ENCODE results near the gene OR5D13.

The OR5D13 gene, protein sequence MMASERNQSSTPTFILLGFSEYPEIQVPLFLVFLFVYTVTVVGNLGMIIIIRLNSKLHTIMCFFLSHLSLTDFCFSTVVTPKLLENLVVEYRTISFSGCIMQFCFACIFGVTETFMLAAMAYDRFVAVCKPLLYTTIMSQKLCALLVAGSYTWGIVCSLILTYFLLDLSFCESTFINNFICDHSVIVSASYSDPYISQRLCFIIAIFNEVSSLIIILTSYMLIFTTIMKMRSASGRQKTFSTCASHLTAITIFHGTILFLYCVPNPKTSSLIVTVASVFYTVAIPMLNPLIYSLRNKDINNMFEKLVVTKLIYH

DNA sequence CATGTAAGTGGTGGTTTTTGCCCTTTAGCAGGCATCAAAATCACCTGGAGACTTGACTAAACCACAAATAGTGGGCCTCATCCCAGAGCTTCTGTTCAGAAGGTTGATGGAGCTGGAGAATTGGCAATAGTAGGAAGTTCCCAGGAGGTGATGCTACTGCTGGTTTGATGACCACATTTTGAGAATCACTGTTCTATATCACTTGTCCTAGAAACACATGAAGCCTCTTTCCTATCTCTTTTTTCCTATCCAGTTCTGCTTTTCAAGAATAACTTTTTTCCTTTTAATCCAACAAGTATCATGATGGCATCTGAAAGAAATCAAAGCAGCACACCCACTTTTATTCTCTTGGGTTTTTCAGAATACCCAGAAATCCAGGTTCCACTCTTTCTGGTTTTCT is at the start of gene OR5D13:
Gene OR5D13, plus strand, starts transcription at position 301 of the 400 bp plus-strand sequence. Its CDS starts 0 bp downstream, at position 301.
- no peak for DNase-seq

DNA sequence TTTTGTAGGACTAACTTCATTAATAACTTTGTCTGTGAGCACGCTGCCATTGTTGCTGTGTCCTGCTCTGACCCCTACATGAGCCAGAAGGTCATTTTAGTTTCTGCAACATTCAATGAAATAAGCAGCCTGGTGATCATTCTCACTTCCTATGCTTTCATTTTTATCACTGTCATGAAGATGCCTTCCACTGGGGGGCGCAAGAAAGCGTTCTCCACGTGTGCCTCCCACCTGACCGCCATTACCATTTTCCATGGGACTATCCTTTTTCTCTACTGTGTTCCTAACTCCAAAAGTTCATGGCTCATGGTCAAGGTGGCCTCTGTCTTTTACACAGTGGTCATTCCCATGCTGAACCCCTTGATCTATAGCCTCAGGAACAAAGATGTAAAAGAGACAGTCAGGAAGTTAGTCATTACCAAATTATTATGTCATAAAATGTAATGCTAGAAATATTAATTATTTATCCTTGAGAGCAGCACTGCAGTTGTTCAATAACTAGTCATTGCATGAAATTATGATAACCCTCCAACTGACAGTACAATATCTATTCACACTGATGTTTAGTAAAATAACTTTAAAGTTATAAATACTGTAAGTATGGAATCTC is 46.4 kb upstream of the OR5D13 start:
- no peak for DNase-seq

- no peak for DNase-seq
Observed at GRCh38 chr11:55732936-55733335, 40.3 kb upstream of the OR5D13 start.

- DNase-seq, result no peak
Observed at GRCh38 chr11:55791606-55792005, 18.4 kb downstream of the OR5D13 start.

DNA sequence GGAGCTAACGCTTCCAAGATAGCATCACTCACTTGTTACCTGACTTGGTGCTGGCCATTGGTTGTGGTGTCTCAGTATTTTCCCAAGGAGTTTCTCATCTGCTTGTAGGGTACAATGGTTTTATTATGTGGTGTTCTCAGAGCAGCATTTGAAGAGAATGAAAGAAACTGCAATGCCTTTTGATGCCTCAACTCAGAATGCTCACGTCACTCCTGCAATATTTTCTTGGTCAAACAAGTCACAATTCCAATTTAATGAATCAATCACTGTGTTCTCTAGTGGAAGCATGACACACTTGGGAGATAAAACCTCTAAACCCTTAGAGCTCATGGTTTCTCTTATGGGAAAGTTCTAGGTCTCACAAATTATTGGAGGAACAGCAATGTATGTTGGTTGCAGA is 20.1 kb downstream of the OR5D13 start:
- no peak for DNase-seq

DNA sequence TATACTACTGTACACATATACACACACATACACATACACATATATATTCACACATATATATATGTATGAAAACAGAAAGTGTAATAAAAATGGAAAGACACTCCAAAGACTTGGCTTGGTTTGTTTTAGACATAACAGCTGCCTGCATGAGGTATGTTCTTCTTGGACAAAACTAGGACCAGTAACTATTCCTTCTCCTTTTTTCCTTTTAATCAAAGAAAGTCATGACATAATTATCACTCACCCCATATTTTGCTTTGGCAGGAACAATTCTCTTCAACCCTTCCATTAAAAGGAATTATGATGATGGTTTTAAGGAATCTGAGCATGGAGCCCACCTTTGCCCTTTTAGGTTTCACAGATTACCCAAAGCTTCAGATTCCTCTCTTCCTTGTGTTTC is 22.0 kb downstream of the OR5D13 start, which contains the start of gene OR5D14:
Gene OR5D14, plus strand, starts transcription at position 301 of the 400 bp plus-strand sequence. Its CDS starts 0 bp downstream, at position 301.
- DNase-seq, result no peak

GRCh38 chr11:55806248-55806647 is 33.0 kb downstream of the OR5D13 start:
- no peak for DNase-seq

GRCh38 chr11:55811067-55811466 is 37.8 kb downstream of the OR5D13 start, which contains the start of gene OR5L1:
OR5L1 (plus strand) TSS chr11:55811367; CDS start chr11:55811467, 100 bp downstream.
- no peak for DNase-seq

- DNase-seq, result no peak
Observed at GRCh38 chr11:55819330-55819729, 46.1 kb downstream of the OR5D13 start, which contains the start of gene OR5D18. OR5D18 (plus strand) TSS chr11:55819630; CDS start chr11:55819630, 0 bp downstream.

Measured in NCI-H69 (cell line).